Endodermal cell (in vitro differentiated cells): ENCODE data around the gene GADD45G. TPM values are rescaled to one million over a fixed set of nuclear protein-coding genes. Genes with fewer than 3 reads are reported as not detected.

Source experiments
- DNase-seq: peaks from one replicate; pipeline ENCODE4 v3.0.0-alpha.2; 2017
- H3K27ac ChIP-seq: 2 replicates; pipeline ENCODE4 v1.5.1; 2013; ENCODE audit warnings: mild to moderate bottlenecking, low read depth, low read length, moderate library complexity
- H3K27me3 ChIP-seq: 2 replicates; pipeline ENCODE4 v1.6.1; 2013; ENCODE audit warnings: mild to moderate bottlenecking, low read length, moderate library complexity; ENCODE audit not compliant: insufficient read depth, control insufficient read depth, poor library complexity, severe bottlenecking
- H3K36me3 ChIP-seq: 2 replicates; pipeline ENCODE4 v1.7.0; 2013; ENCODE audit warnings: mild to moderate bottlenecking, low read length, moderate library complexity; ENCODE audit not compliant: control insufficient read depth, insufficient read depth
- H3K4me1 ChIP-seq: one replicate; pipeline ENCODE4 v1.7.0; 2013; ENCODE audit warnings: low read length; ENCODE audit not compliant: control insufficient read depth, insufficient read depth
- H3K4me3 ChIP-seq: 2 replicates; pipeline ENCODE4 v1.5.1; 2013; ENCODE audit warnings: mild to moderate bottlenecking, low read length, moderate library complexity
- H3K9ac ChIP-seq: 2 replicates; pipeline ENCODE4 v1.6.1; 2013; ENCODE audit warnings: mild to moderate bottlenecking, low read length, moderate library complexity; ENCODE audit not compliant: poor library complexity, severe bottlenecking; ENCODE audit errors: extremely low read depth
- H3K9me3 ChIP-seq: 2 replicates; pipeline ENCODE4 v1.6.1; 2013; ENCODE audit warnings: mild to moderate bottlenecking, low read length, moderate library complexity; ENCODE audit not compliant: control insufficient read depth
- H3K27ac Mint-ChIP-seq: 2 replicates; pipeline ENCODE4 v1.8.0; 2020; ENCODE audit warnings: mixed read lengths
- H3K27me3 Mint-ChIP-seq: 2 replicates; pipeline ENCODE4 v1.8.0; 2021; ENCODE audit warnings: mild to moderate bottlenecking, mixed read lengths; ENCODE audit not compliant: insufficient read depth
- H3K36me3 Mint-ChIP-seq: 2 replicates; pipeline ENCODE4 v1.8.0; 2020; ENCODE audit warnings: low read depth, mixed read lengths
- H3K4me1 Mint-ChIP-seq: 2 replicates; pipeline ENCODE4 v1.8.0; 2020; ENCODE audit warnings: mixed read lengths
- H3K4me3 Mint-ChIP-seq: 2 replicates; pipeline ENCODE4 v1.8.0; 2020; ENCODE audit warnings: mild to moderate bottlenecking, moderate library complexity, mixed read lengths
- H3K9me3 Mint-ChIP-seq: 2 replicates; pipeline ENCODE4 v1.8.0; 2020; ENCODE audit warnings: mild to moderate bottlenecking, mixed read lengths
- CTCF ChIP-seq: fragments of 200-600 bp; sonication (generic); conservative IDR thresholded peaks from 2 replicates; pipeline ENCODE4 v1.5.0; 2021; ENCODE audit warnings: antibody characterized with exemption, mild to moderate bottlenecking
- WGBS, 2 experiments: methylation state at CpG; one replicate each; pipeline versions ENCODE4 v1.1.5 to v1.1.7; 2013; ENCODE audit warnings: missing lambda C conversion rate in 2 of 2, mixed read lengths in 1 of 2; ENCODE audit not compliant: insufficient coverage in 1 of 2, insufficient read length in 1 of 2; 5-methylcytosine and 5-hydroxymethylcytosine counted together
- total RNA-seq, 2 donors: library from RNA; stranded (reverse); fragmentation: NEBNext Ultra II Directional in 1 of 2; extraction: Animal tissue kit (Norgen Biotek cat#: 25700) in 1 of 2; gene quantifications; 2 replicates in 1 of 2; 3 replicates in 1 of 2; pipeline ENCODE4 v1.2.1, GENCODE V29; 2021

GADD45G gene
- total RNA-seq, 2 donors from 2014 or later, result 5.1 to 9.6 TPM

GRCh38 chr9:89574309-89574708 lies 30.5 kb upstream of the GADD45G start:
- Mint-ChIP-seq H3K27ac (no peak overlapping the region), H3K36me3 (no peaks in the 10 kb centered on the region), H3K27me3 (no peaks in the 10 kb centered on the region), H3K9me3 (no peaks in the 10 kb centered on the region), H3K4me1 (no peaks in the 10 kb centered on the region), H3K4me3 (no peak overlapping the region)
- no peak for TF ChIP-seq CTCF
- H3K4me1 ChIP-seq, result no peaks in the 10 kb centered on the region
- H3K27ac ChIP-seq, result no peak overlapping the region
- DNase-seq, result no peak
- H3K4me3 ChIP-seq, result no peak overlapping the region
- H3K9ac ChIP-seq, result no peak overlapping the region
- no peaks in the 10 kb centered on the region for H3K36me3 ChIP-seq
- no peaks in the 10 kb centered on the region for H3K27me3 ChIP-seq
- H3K9me3 ChIP-seq, result no peaks in the 10 kb centered on the region
- 70 to 100% methylated on average over 1 to 4 of the region's 4 CpGs for WGBS, 2 experiments

GRCh38 chr9:89576404-89576839 lies 28.4 kb upstream of the GADD45G start:
- H3K36me3 ChIP-seq, result no peaks in the 10 kb centered on the region
- 64% methylated on average over 3 of the region's 4 CpGs; no CpG with 5 or more reads in 1 of the 2 experiments for WGBS, 2 experiments
- Mint-ChIP-seq H3K27me3 (no peaks in the 10 kb centered on the region), H3K9me3 (no peaks in the 10 kb centered on the region), H3K36me3 (no peaks in the 10 kb centered on the region), H3K4me1 (no peaks in the 10 kb centered on the region), H3K4me3 (no peak overlapping the region), H3K27ac (no peak overlapping the region)
- no peak overlapping the region for H3K27ac ChIP-seq
- no peaks in the 10 kb centered on the region for H3K4me1 ChIP-seq
- TF ChIP-seq CTCF, result peak; percentile 85
- no peaks in the 10 kb centered on the region for H3K9me3 ChIP-seq
- DNase-seq, result no peak
- no peaks in the 10 kb centered on the region for H3K27me3 ChIP-seq
- no peak overlapping the region for H3K9ac ChIP-seq
- no peak overlapping the region for H3K4me3 ChIP-seq

- Mint-ChIP-seq H3K9me3 (no peaks in the 10 kb centered on the region), H3K27me3 (no peaks in the 10 kb centered on the region), H3K27ac (no peak overlapping the region), H3K4me1 (no peaks in the 10 kb centered on the region), H3K4me3 (no peak overlapping the region), H3K36me3 (no peaks in the 10 kb centered on the region)
- TF ChIP-seq CTCF, result no peak
- no peaks in the 10 kb centered on the region for H3K9me3 ChIP-seq
- H3K9ac ChIP-seq, result no peak overlapping the region
- H3K27me3 ChIP-seq, result no peaks in the 10 kb centered on the region
- WGBS, 2 experiments, result 94 to 100% methylated on average over 1 to 3 of the region's 3 CpGs
- H3K27ac ChIP-seq, result no peak overlapping the region
- no peak for DNase-seq
- no peaks in the 10 kb centered on the region for H3K4me1 ChIP-seq
- no peak overlapping the region for H3K4me3 ChIP-seq
- H3K36me3 ChIP-seq, result no peaks in the 10 kb centered on the region
Measured at GRCh38 chr9:89577363-89577762, 27.4 kb upstream of the GADD45G start.
